Measurements from ENCODE around the gene ADAMTSL1.

DNA sequence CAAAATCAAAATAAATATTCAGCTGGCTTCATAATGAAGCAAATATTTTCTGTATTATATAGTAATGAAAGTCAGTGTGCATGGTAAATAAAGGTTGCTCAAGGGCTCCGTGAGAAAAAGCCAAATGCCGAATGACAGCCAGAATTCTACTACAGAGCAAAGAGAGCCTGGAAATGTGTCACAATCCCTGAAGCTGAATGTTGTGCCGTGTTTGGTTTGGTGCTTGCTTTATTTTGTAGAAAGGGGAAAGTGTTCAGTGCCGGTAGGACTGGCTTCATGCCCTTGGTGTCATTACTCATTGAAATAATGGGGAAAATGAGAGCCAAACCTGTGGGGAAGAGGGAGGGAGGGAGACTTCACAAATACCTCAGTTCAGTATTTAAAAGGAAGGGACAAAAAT, 26.8 kb upstream of the ADAMTSL1 start:
- TF ChIP-seq CTCF (IDR thresholded peaks at IDR 0.05; ENCODE audit: borderline replicate concordance, extremely low read depth, low read length, poor library complexity, severe bottlenecking) = no peak
- TF ChIP-seq EZH2 (IDR thresholded peaks at IDR 0.05; ENCODE audit: borderline replicate concordance, low read depth, low read length, severe bottlenecking) = no peak

Data from DND-41 (cell line).